Body of pancreas (tissue), 4 donors: ENCODE data around the gene DYNLT4.

Experiments
- POLR2A ChIP-seq, 3 donors: fragments of 450-650 bp; IDR thresholded peaks; one replicate each; pipeline ENCODE4 v1.6.1; 2016; ENCODE audit warnings: antibody characterized with exemption in 3 of 3, mild to moderate bottlenecking in 2 of 3
- TF ChIP-seq, protein P1 (sequence below), 7 experiments: fragments of 450-650 bp in 4 of 7; fragments of 200-600 bp in 3 of 7; sonication (generic) in 3 of 7; IDR thresholded peaks; one replicate each; pipeline ENCODE4 v1.5.1; 2016 to 2019; ENCODE audit warnings: antibody characterized with exemption in 7 of 7

DNA sequence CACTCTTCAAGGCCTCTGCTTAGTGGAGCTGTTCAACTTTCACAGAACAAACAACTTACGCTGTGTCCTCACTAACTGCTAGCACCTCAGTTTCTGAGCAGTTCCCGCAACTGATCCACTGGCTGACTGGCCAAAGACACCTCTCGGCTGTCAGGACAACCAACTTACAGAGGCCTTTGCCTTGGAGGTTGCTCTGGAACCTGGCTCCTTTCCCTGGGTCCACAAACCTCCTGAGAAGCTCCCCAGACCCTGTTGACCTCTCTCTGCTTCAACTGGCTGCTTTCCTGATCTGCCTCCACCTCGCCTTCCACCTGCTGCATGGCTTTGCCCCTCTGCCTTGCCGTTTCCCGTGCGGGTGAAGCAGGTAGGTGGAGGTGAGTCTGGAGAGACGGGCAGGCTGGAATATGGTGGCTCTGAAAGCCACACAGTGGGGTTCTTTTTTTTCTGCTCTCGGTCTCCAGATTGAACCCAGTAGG lies 14.1 kb upstream of the DYNLT4 start:
- TF ChIP-seq, protein P1, sequence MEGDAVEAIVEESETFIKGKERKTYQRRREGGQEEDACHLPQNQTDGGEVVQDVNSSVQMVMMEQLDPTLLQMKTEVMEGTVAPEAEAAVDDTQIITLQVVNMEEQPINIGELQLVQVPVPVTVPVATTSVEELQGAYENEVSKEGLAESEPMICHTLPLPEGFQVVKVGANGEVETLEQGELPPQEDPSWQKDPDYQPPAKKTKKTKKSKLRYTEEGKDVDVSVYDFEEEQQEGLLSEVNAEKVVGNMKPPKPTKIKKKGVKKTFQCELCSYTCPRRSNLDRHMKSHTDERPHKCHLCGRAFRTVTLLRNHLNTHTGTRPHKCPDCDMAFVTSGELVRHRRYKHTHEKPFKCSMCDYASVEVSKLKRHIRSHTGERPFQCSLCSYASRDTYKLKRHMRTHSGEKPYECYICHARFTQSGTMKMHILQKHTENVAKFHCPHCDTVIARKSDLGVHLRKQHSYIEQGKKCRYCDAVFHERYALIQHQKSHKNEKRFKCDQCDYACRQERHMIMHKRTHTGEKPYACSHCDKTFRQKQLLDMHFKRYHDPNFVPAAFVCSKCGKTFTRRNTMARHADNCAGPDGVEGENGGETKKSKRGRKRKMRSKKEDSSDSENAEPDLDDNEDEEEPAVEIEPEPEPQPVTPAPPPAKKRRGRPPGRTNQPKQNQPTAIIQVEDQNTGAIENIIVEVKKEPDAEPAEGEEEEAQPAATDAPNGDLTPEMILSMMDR (IDR thresholded peaks at IDR 0.05): no peak
- no peak for TF ChIP-seq POLR2A (IDR thresholded peaks at IDR 0.05)
